H1 (cell line): ENCODE measurements around the gene NPAT. TPM values are rescaled to one million over a fixed set of nuclear protein-coding genes. Genes with fewer than 3 reads are reported as not detected.

Experiments
- ATF2 ChIP-seq: IDR thresholded peaks from 2 replicates; pipeline ENCODE4 v1.6.1; 2012; ENCODE audit warnings: low read length, inconsistent platforms
- CHD7 ChIP-seq: fragments of 300-600 bp; sonication (generic); IDR thresholded peaks from 2 replicates; pipeline ENCODE4 v1.7.1; 2012; ENCODE audit warnings: low read length, moderate library complexity, mild to moderate bottlenecking, inconsistent platforms; ENCODE audit not compliant: insufficient replicate concordance
- HDAC6 ChIP-seq: IDR thresholded peaks from one replicate; pipeline ENCODE4 v1.7.1; 2012; ENCODE audit warnings: low read depth, mild to moderate bottlenecking, inconsistent platforms, low read length, moderate library complexity
- NRF1 ChIP-seq: IDR thresholded peaks from 2 replicates; pipeline ENCODE4 v1.6.1; 2011; ENCODE audit warnings: mild to moderate bottlenecking, low read depth, low read length, improper control_type of control experiment
- POLR2AphosphoS5 ChIP-seq: IDR thresholded peaks from 2 replicates; pipeline ENCODE4 v1.6.1; 2011; ENCODE audit warnings: low read depth, low read length
- SP1 ChIP-seq: IDR thresholded peaks from 2 replicates; pipeline ENCODE4 v1.6.1; 2011; ENCODE audit warnings: low read depth, low read length
- SP4 ChIP-seq: IDR thresholded peaks from 2 replicates; pipeline ENCODE4 v1.6.1; 2012; ENCODE audit warnings: low read length, inconsistent platforms
- TEAD4 ChIP-seq: IDR thresholded peaks from 2 replicates; pipeline ENCODE4 v1.6.1; 2012; ENCODE audit warnings: low read depth, low read length, inconsistent platforms, mixed read lengths
- YY1 ChIP-seq: IDR thresholded peaks from 2 replicates; pipeline ENCODE4 v1.6.1; 2011; ENCODE audit warnings: low read depth, mild to moderate bottlenecking, low read length
- polyA plus RNA-seq, 7 experiments: library from polyadenylated mRNA; depleted of rRNA in 3 of 7; stranded (reverse) in 5 of 7; unstranded in 2 of 7; fragments of >200 nt in 5 of 7; fragments of 200-250 nt in 2 of 7; gene quantifications; 1 replicate in 5 of 7; 2 replicates in 1 of 7; 4 replicates in 1 of 7; pipeline versions ENCODE4 v1.2.1 to v1.2.3, GENCODE V29; 2011 to 2013; ENCODE audit warnings: missing spikeins in 2 of 7, mixed read lengths in 2 of 7
- total RNA-seq: library from RNA; stranded (reverse); fragmentation: NEBNext Ultra II Directional; extraction: Animal tissue kit (Norgen Biotek cat#: 25700); gene quantifications from 2 replicates; pipeline ENCODE4 v1.2.1, GENCODE V29; 2021

Gene NPAT
- total and polyA plus RNA-seq, 2 of the 8 experiments (the other 6 are each of a cell fraction or from before 2014, with no cell fraction given), result 4.6 to 23.4 TPM

- TF ChIP-seq SP1 (no peak), YY1 (0 out of 2 replicates have a peak, but pooled peaks have one; percentile 18), CHD7 (no peak), SP4 (no peak), NRF1 (no peak), ATF2 (no peak), HDAC6 (no peak), POLR2AphosphoS5 (no peak), TEAD4 (no peak)
These were observed 1.1 kb upstream of the NPAT start (continued) for GRCh38 chr11:108223348-108224149.
